NCI-H446 treated with DMSO at 0.1 percent for 48 hours (cell line): ENCODE results near the gene TCHP.
"Not testable (repeated sequence)": the region's sequence is repeated elsewhere in the genome, so short reads cannot be mapped to it uniquely, and the experiment has no call there.

Experiments used
- DNase-seq: peaks from one replicate; lab custom pipeline; 2025; lab: John Stamatoyannopoulos, UW

The TCHP gene

GRCh38 chr12:109899783-109900751, at the start of gene TCHP:
TCHP (plus strand) TSS chr12:109900274; CDS start chr12:109903027, 2,753 bp downstream.
- DNase-seq, result peak; percentile 33

- not testable (repeated sequence) for DNase-seq
Observed at GRCh38 chr12:109850518-109850917, 49.6 kb upstream of the TCHP start.

- no peak for DNase-seq
Observed at GRCh38 chr12:109855377-109855776, 44.7 kb upstream of the TCHP start.

- no peak for DNase-seq
Observed at GRCh38 chr12:109857715-109858114, 42.4 kb upstream of the TCHP start.

- DNase-seq, result no peak
Observed at GRCh38 chr12:109858764-109859163, 41.3 kb upstream of the TCHP start.

- no peak for DNase-seq
Observed at GRCh38 chr12:109860977-109861376, 39.1 kb upstream of the TCHP start.

- DNase-seq, result no peak
Observed at GRCh38 chr12:109861689-109862314, 38.3 kb upstream of the TCHP start.

- DNase-seq, result not testable (repeated sequence)
Observed at GRCh38 chr12:109862491-109862890, 37.6 kb upstream of the TCHP start.

- no peak for DNase-seq
Observed at GRCh38 chr12:109863847-109864712, 36.0 kb upstream of the TCHP start.

GRCh38 chr12:109864916-109865315, 35.2 kb upstream of the TCHP start:
- DNase-seq, result no peak

- no peak for DNase-seq
Observed at GRCh38 chr12:109868182-109869051, 31.7 kb upstream of the TCHP start.

- no peak for DNase-seq
Observed at GRCh38 chr12:109870648-109871047, 29.4 kb upstream of the TCHP start.

GRCh38 chr12:109871668-109872314, 28.3 kb upstream of the TCHP start:
- peak; percentile 10 for DNase-seq

- DNase-seq, result no peak
Observed at GRCh38 chr12:109873653-109874052, 26.4 kb upstream of the TCHP start.

GRCh38 chr12:109875572-109876131, 24.4 kb upstream of the TCHP start:
- DNase-seq, result no peak

GRCh38 chr12:109876406-109876805, 23.7 kb upstream of the TCHP start:
- DNase-seq, result no peak

GRCh38 chr12:109877504-109878246, 22.4 kb upstream of the TCHP start:
- DNase-seq, result no peak

- DNase-seq, result no peak
Observed at GRCh38 chr12:109878247-109878625, 21.8 kb upstream of the TCHP start.

GRCh38 chr12:109878749-109879148, 21.3 kb upstream of the TCHP start:
- DNase-seq, result no peak
